Upper lobe of left lung (tissue), 6 donors: ENCODE measurements around the gene KRT78. TPM values are rescaled to one million over a fixed set of nuclear protein-coding genes. Genes with fewer than 3 reads are reported as not detected.
"Not testable (repeated sequence)": the region's sequence is repeated elsewhere in the genome, so short reads cannot be mapped to it uniquely, and the experiment has no call there.

Experiments used
- ATAC-seq, 2 donors: fragments of 200-7000 bp; cut with Tn5 transposase; one replicate each; pipeline ENCODE4 v1.9.1; 2022; ENCODE audit warnings: mild to moderate bottlenecking in 2 of 2, moderate library complexity in 2 of 2; ENCODE audit not compliant: low FRiP score in 2 of 2
- DNase-seq, 2 donors: peaks; one replicate each; pipeline ENCODE4 v3.0.0-alpha.2; 2019 to 2020
- H3K27ac ChIP-seq, 4 donors: fragments of 200-600 bp; sonication (generic); one replicate each; pipeline ENCODE4 v1.5.1; 2016 to 2019
- H3K27me3 ChIP-seq, 4 donors: fragments of 200-600 bp; sonication (generic); one replicate each; pipeline ENCODE4 v1.5.1; 2017 to 2019
- H3K36me3 ChIP-seq, 4 donors: fragments of 200-600 bp; sonication (generic); one replicate each; pipeline ENCODE4 v1.5.1; 2016 to 2019
- H3K4me1 ChIP-seq, 4 donors: fragments of 200-600 bp; sonication (generic); one replicate each; pipeline ENCODE4 v1.5.1; 2018 to 2019
- H3K4me3 ChIP-seq, 4 donors: fragments of 200-600 bp; sonication (generic); one replicate each; pipeline ENCODE4 v1.5.1; 2017 to 2019; ENCODE audit warnings: mild to moderate bottlenecking in 2 of 4, moderate library complexity in 1 of 4
- H3K9me3 ChIP-seq, 4 donors: fragments of 200-600 bp; sonication (generic); one replicate each; pipeline ENCODE4 v1.5.1; 2018 to 2019
- EP300 ChIP-seq, 4 donors: sonication (generic); formaldehyde crosslinking; IDR thresholded peaks; one replicate each; pipeline ENCODE4 v1.5.1; 2017; ENCODE audit warnings: antibody characterized with exemption in 4 of 4, control low read depth in 2 of 4
- POLR2A ChIP-seq, 4 donors: fragments of 450-650 bp; IDR thresholded peaks; one replicate each; pipeline ENCODE4 v1.5.1; 2016 to 2017; ENCODE audit warnings: antibody characterized with exemption in 4 of 4, mild to moderate bottlenecking in 2 of 4
- POLR2AphosphoS5 ChIP-seq, 2 donors: sonication (generic); formaldehyde crosslinking; IDR thresholded peaks; one replicate each; pipeline ENCODE4 v1.5.1; 2017; ENCODE audit warnings: antibody characterized with exemption in 2 of 2
- WGBS, 2 donors: methylation state at CpG; one replicate each; pipeline ENCODE4 v1.1.5; 2017 to 2018; 5-methylcytosine and 5-hydroxymethylcytosine counted together
- total RNA-seq, 6 donors: library from RNA; depleted of rRNA in 4 of 6; stranded (reverse); fragments of >200 nt in 4 of 6; gene quantifications; one replicate each; pipeline versions ENCODE4 v1.1.0 to v1.2.1, GENCODE V29; 2016 to 2021
- TF ChIP-seq, protein P1 (sequence below), 6 experiments: fragments of 450-650 bp in 4 of 6; fragments of 200-600 bp in 2 of 6; sonication (generic) in 2 of 6; IDR thresholded peaks; one replicate each; pipeline ENCODE4 v1.5.1; 2016 to 2019; ENCODE audit warnings: antibody characterized with exemption in 6 of 6
- donor health status: DM: no; HTN: no; CAD: no; lungs with moderate emphysema.
- donor health status: DM: no; HTN: yes; CAD: no; lungs with severe emphysema.

The KRT78 gene
- total RNA-seq, 6 donors from 2014 or later, result 0.13 to 0.30 TPM; not detected in 4

GRCh38 chr12:52796429-52796794 is 52.4 kb downstream of the KRT78 start:
- peaks cover 6 to 19% (median 16%) of the 10 kb centered on the region in 4 donors for H3K4me1 ChIP-seq
- DNase-seq, result no peak
- H3K36me3 ChIP-seq, result no peaks in the 10 kb centered on the region
- H3K27ac ChIP-seq, result no peak overlapping the region
- TF ChIP-seq EP300 (IDR thresholded peaks at IDR 0.05), result no peak
- TF ChIP-seq, protein P1, sequence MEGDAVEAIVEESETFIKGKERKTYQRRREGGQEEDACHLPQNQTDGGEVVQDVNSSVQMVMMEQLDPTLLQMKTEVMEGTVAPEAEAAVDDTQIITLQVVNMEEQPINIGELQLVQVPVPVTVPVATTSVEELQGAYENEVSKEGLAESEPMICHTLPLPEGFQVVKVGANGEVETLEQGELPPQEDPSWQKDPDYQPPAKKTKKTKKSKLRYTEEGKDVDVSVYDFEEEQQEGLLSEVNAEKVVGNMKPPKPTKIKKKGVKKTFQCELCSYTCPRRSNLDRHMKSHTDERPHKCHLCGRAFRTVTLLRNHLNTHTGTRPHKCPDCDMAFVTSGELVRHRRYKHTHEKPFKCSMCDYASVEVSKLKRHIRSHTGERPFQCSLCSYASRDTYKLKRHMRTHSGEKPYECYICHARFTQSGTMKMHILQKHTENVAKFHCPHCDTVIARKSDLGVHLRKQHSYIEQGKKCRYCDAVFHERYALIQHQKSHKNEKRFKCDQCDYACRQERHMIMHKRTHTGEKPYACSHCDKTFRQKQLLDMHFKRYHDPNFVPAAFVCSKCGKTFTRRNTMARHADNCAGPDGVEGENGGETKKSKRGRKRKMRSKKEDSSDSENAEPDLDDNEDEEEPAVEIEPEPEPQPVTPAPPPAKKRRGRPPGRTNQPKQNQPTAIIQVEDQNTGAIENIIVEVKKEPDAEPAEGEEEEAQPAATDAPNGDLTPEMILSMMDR (IDR thresholded peaks at IDR 0.05), result no peak
- TF ChIP-seq POLR2A (IDR thresholded peaks at IDR 0.05), result no peak
- no peak for TF ChIP-seq POLR2AphosphoS5 (IDR thresholded peaks at IDR 0.05)
- WGBS, 2 donors, result 95 to 100% methylated on average over 2 to 3 of the region's 3 CpGs
- no peak for ATAC-seq
- peaks cover 0 to 3% (median 0%) of the 10 kb centered on the region in 4 donors for H3K27me3 ChIP-seq
- no peaks in the 10 kb centered on the region for H3K9me3 ChIP-seq
- H3K4me3 ChIP-seq, result no peak overlapping the region

DNA sequence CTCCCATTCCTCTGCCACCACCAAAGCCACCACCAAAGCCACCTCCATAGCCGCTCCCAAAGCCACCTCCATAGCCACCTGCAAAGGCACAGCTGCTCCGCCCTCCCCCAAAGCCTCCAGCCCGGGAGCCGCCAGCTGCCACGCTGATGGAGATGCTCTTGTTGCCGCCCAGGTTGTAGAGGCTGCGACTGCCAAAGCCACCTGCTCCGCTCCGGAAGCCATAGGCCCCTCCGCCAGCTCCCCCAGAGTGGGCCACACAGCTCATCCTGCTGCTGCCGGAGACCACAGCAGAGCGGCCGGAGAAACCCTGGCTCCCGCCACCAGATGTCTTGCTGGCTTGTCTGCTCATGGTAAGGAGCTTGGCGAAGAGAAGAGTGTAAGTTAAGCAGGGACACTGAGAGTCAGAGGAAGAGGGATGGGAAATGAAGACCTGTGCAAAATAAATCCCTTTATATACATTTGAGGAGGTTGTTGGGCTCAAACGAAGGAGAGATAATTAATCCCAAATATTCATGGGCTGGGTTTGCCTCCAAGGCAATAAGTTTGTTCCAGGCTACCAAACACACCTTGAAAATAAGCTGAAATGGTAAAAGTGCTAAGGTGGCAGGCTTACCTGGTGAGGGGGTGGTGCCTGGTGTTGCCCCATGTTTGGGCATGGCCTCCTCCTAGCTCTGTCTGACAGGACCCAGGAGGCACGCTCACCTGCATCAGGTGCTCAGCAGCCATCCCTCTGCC is 52.9 kb downstream of the KRT78 start, which contains the start of gene KRT3:
KRT3 (minus strand) TSS at position 424 of the 735 bp plus-strand sequence; CDS start at position 349, 75 bp downstream.
- H3K27ac ChIP-seq, result no peak within 1 kb of the TSS
- no peak for TF ChIP-seq EP300 (IDR thresholded peaks at IDR 0.05)
- H3K27me3 ChIP-seq, result peaks cover 0 to 4% (median under 1%) of the 10 kb centered on the region in 4 donors
- H3K9me3 ChIP-seq, result no peaks in the 10 kb centered on the region
- no peaks in the 10 kb centered on the region for H3K36me3 ChIP-seq
- 95 to 96% methylated on average over 16 to 17 of the region's 17 CpGs for WGBS, 2 donors
- H3K4me1 ChIP-seq, result peaks cover 6 to 16% (median 13%) of the 10 kb centered on the region in 4 donors
- DNase-seq, result peak in 1 of 2 donors; percentile 56
- H3K4me3 ChIP-seq, result no peak within 1 kb of the TSS
- ATAC-seq, result no peak

GRCh38 chr12:52795332-52795674 is 53.5 kb downstream of the KRT78 start:
- not testable (repeated sequence) for H3K27ac ChIP-seq, ATAC-seq, H3K27me3 ChIP-seq, H3K4me3 ChIP-seq, H3K36me3 ChIP-seq, H3K9me3 ChIP-seq, DNase-seq
- peaks cover 3 to 12% (median 8%) of the 10 kb centered on the region in 4 donors for H3K4me1 ChIP-seq
- 88 to 100% methylated on average over 1 to 2 of the region's 2 CpGs for WGBS, 2 donors

DNA sequence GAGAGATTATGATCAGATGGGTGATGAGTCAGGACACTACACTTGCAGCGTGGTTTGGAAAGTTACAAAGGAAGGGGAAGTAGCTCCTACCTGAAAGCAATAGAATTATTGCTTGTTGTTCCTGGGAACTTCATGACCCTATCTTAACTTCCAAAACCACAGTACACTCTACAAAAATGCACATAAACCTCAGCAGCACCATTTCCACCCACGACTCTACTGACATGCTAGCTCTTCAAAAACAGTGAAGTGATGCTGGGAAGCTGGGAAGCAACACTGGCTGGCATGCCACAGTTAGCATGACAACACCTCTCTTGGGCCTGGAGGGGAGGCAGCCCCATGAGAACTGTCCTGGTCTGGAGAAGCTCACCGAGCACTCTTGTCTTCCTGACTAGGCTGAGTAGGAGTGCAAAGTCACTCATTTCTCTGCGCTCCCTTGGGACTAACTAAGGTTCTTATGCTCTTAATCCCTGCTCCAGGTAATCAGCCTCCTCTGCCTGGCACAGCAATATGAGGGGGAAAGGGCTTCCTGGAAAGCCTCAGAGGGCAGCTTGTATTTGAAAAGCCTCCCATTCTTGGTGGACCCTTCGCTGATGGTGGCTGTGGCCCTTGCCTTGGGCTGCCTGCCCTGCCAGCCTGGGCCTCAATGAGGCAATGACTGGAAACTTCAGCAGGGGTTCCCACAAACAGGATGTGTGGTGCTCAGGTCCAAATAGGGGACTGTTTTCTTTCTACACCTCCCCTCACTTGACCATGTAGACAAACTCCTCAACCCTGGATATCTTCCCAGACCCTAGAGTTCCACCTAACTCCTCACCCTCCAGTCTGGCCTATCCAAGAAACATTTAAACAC is 54.1 kb downstream of the KRT78 start:
- ATAC-seq (no peak), DNase-seq (no peak)
- Histone ChIP-seq H3K36me3 (no peaks in the 10 kb centered on the region), H3K27ac (no peak overlapping the region), H3K4me3 (no peak overlapping the region), H3K27me3 (peaks cover 0 to 14% (median 2%) of the 10 kb centered on the region in 4 donors), H3K9me3 (no peaks in the 10 kb centered on the region), H3K4me1 (peaks cover 2 to 12% (median 8%) of the 10 kb centered on the region in 4 donors)
- WGBS, 2 donors, result 76 to 86% methylated on average over 4 to 5 of the region's 5 CpGs
- TF ChIP-seq POLR2A (IDR thresholded peaks at IDR 0.05) (no peak), EP300 (IDR thresholded peaks at IDR 0.05) (no peak), POLR2AphosphoS5 (IDR thresholded peaks at IDR 0.05) (no peak)
- TF ChIP-seq, protein P1 (IDR thresholded peaks at IDR 0.05), result no peak

GRCh38 chr12:52792185-52793029 is 56.4 kb downstream of the KRT78 start:
- Histone ChIP-seq H3K4me1 (peaks cover 2 to 13% (median 6%) of the 10 kb centered on the region in 4 donors), H3K27me3 (peaks cover 0 to 24% (median 2%) of the 10 kb centered on the region in 4 donors), H3K9me3 (no peaks in the 10 kb centered on the region), H3K4me3 (no peak overlapping the region), H3K27ac (no peak overlapping the region), H3K36me3 (no peaks in the 10 kb centered on the region)
- ATAC-seq (no peak), DNase-seq (no peak)
- TF ChIP-seq POLR2AphosphoS5 (IDR thresholded peaks at IDR 0.05), result no peak
- no peak for TF ChIP-seq EP300 (IDR thresholded peaks at IDR 0.05)
- TF ChIP-seq, protein P1 (IDR thresholded peaks at IDR 0.05), result no peak
- TF ChIP-seq POLR2A (IDR thresholded peaks at IDR 0.05), result no peak
- WGBS, 2 donors, result 79 to 90% methylated on average over 5 to 10 of the region's 10 CpGs
